IMR-90 (cell line): ENCODE results near the gene ROR2. TPM values are rescaled to one million over a fixed set of nuclear protein-coding genes. Genes with fewer than 3 reads are reported as not detected.

Experiments used
- ATAC-seq: fragments of 200-7000 bp; cut with Tn5 transposase; 2 replicates; pipeline ENCODE4 v1.9.1; 2020; ENCODE audit warnings: low read depth, mild to moderate bottlenecking, moderate library complexity
- BruUV-seq: library from RNA; stranded (reverse); fragments of 400-500 nt; replicated peaks from 2 replicates; lab custom pipeline; 2021; lab: Mats Ljungman, UMichigan
- CTCF ChIA-PET: fragments of 300-600 bp; formaldehyde crosslinking; extraction: SDS; loops from one replicate; lab custom pipeline; 2021; ENCODE audit warnings: antibody characterized with exemption; lab: Yijun Ruan, JAX
- POLR2A ChIA-PET: fragments of 300-600 bp; sonication (Branson Sonifier 250); formaldehyde crosslinking; loops from one replicate; lab custom pipeline; 2022; ENCODE audit warnings: antibody characterized with exemption; ENCODE audit not compliant: unreplicated experiment; lab: Charles Lee
- DNase-seq: peaks from one replicate; pipeline ENCODE4 v3.0.0; 2013
- H2AFZ ChIP-seq: replicated peaks from 2 replicates; pipeline ENCODE3; 2013; ENCODE audit warnings: low read length, mild to moderate bottlenecking; ENCODE audit not compliant: poor library complexity
- H2AK5ac ChIP-seq: 2 replicates; pipeline ENCODE4 v1.6.1; 2013; ENCODE audit warnings: low read depth, low read length, inconsistent platforms
- H2AK9ac ChIP-seq: replicated peaks from 2 replicates; pipeline ENCODE3; 2013; ENCODE audit warnings: mild to moderate bottlenecking, low read depth, low read length, moderate library complexity; ENCODE audit not compliant: poor library complexity
- H2BK120ac ChIP-seq: 2 replicates; pipeline ENCODE4 v1.6.1; 2013; ENCODE audit warnings: low read depth, low read length, inconsistent platforms
- H2BK15ac ChIP-seq: 3 replicates; pipeline ENCODE4 v1.6.1; 2013; ENCODE audit warnings: low read depth, low read length, inconsistent platforms
- H2BK20ac ChIP-seq: 2 replicates; pipeline ENCODE4 v1.6.1; 2013; ENCODE audit warnings: low read depth, mild to moderate bottlenecking, inconsistent platforms, low read length, moderate library complexity
- H2BK5ac ChIP-seq: 2 replicates; pipeline ENCODE4 v1.6.1; 2013; ENCODE audit warnings: mild to moderate bottlenecking, low read depth, low read length, inconsistent platforms; ENCODE audit not compliant: poor library complexity, severe bottlenecking
- H3K14ac ChIP-seq: replicated peaks from 2 replicates; pipeline ENCODE4 v1.6.1; 2013; ENCODE audit warnings: low read depth, low read length, inconsistent platforms
- H3K18ac ChIP-seq: 2 replicates; pipeline ENCODE4 v1.6.1; 2013; ENCODE audit warnings: low read depth, low read length, control low read depth
- H3K23ac ChIP-seq: 2 replicates; pipeline ENCODE4 v1.6.1; 2013; ENCODE audit warnings: low read depth, low read length, inconsistent platforms
- H3K27ac ChIP-seq: 2 replicates; pipeline ENCODE4 v1.5.1; 2013; ENCODE audit warnings: mild to moderate bottlenecking, control low read depth, low read length; ENCODE audit not compliant: insufficient read depth
- H3K27me3 ChIP-seq: 2 replicates; pipeline ENCODE4 v1.6.1; 2013; ENCODE audit warnings: low read length; ENCODE audit not compliant: control insufficient read depth, insufficient read depth
- H3K36me3 ChIP-seq: 2 replicates; pipeline ENCODE4 v1.6.1; 2013; ENCODE audit warnings: low read length, mixed read lengths; ENCODE audit not compliant: control insufficient read depth, insufficient read depth
- H3K4ac ChIP-seq: 2 replicates; pipeline ENCODE4 v1.6.1; 2013; ENCODE audit warnings: low read depth, low read length, inconsistent platforms
- H3K4me1 ChIP-seq: 2 replicates; pipeline ENCODE4 v1.6.1; 2013; ENCODE audit warnings: low read length, mixed read lengths; ENCODE audit not compliant: control insufficient read depth, insufficient read depth
- H3K4me2 ChIP-seq: 2 replicates; pipeline ENCODE4 v1.6.1; 2013; ENCODE audit warnings: low read depth, mild to moderate bottlenecking, control low read depth, low read length, moderate library complexity
- H3K4me3 ChIP-seq: 2 replicates; pipeline ENCODE4 v1.5.1; 2013; ENCODE audit warnings: low read depth, mild to moderate bottlenecking, control low read depth, low read length, moderate library complexity; ENCODE audit not compliant: insufficient read depth
- H3K56ac ChIP-seq: 2 replicates; pipeline ENCODE4 v1.6.1; 2013; ENCODE audit warnings: low read length, inconsistent platforms; ENCODE audit not compliant: insufficient read depth; ENCODE audit errors: extremely low read depth
- H3K79me1 ChIP-seq, 2 experiments: 2 replicates each; pipeline ENCODE4 v1.6.1; 2013; ENCODE audit warnings: low read length in 2 of 2, inconsistent platforms in 1 of 2, low read depth in 1 of 2
- H3K9ac ChIP-seq: 2 replicates; pipeline ENCODE4 v1.6.1; 2013; ENCODE audit warnings: low read depth, low read length, control low read depth
- H3K9me1 ChIP-seq: 2 replicates; pipeline ENCODE4 v1.6.1; 2013; ENCODE audit warnings: low read length, inconsistent platforms; ENCODE audit not compliant: insufficient read depth
- H3K9me3 ChIP-seq: 2 replicates; pipeline ENCODE4 v1.6.1; 2013; ENCODE audit warnings: low read length; ENCODE audit not compliant: control insufficient read depth, insufficient read depth
- H4K20me1 ChIP-seq: 2 replicates; pipeline ENCODE4 v1.6.1; 2013; ENCODE audit warnings: low read length, inconsistent platforms; ENCODE audit not compliant: insufficient read depth
- H4K5ac ChIP-seq: 2 replicates; pipeline ENCODE4 v1.6.1; 2013; ENCODE audit warnings: mild to moderate bottlenecking, low read depth, low read length, control low read depth
- H4K8ac ChIP-seq, 2 experiments: 2 replicates each; pipeline ENCODE4 v1.6.1; 2013; ENCODE audit warnings: low read depth in 2 of 2, low read length in 2 of 2, control low read depth in 1 of 2, inconsistent platforms in 1 of 2
- H4K91ac ChIP-seq: 2 replicates; pipeline ENCODE4 v1.6.1; 2013; ENCODE audit warnings: low read depth, low read length, inconsistent platforms; ENCODE audit not compliant: insufficient read depth
- BHLHE40 ChIP-seq: fragments of 150-350 bp; IDR thresholded peaks from 2 replicates; pipeline ENCODE4 v1.6.1; 2016; ENCODE audit warnings: mild to moderate bottlenecking, low read depth, low read length
- CEBPB ChIP-seq: IDR thresholded peaks from 2 replicates; pipeline ENCODE4 v1.6.1; 2012; ENCODE audit warnings: low read depth, low read length, improper control_type of control experiment
- CHD1 ChIP-seq: IDR thresholded peaks from 2 replicates; pipeline ENCODE4 v1.6.1; 2012; ENCODE audit warnings: low read depth, low read length, improper control_type of control experiment
- CTCF ChIP-seq: conservative IDR thresholded peaks from 2 replicates; pipeline ENCODE4 v1.5.1; 2012; ENCODE audit warnings: mild to moderate bottlenecking, low read depth, low read length, improper control_type of control experiment
- FOS ChIP-seq: fragments of 150-350 bp; IDR thresholded peaks from 2 replicates; pipeline ENCODE4 v1.6.1; 2016; ENCODE audit warnings: low read depth, low read length
- MAFK ChIP-seq: IDR thresholded peaks from 2 replicates; pipeline ENCODE4 v1.6.1; 2012; ENCODE audit warnings: low read depth, low read length, improper control_type of control experiment
- MAZ ChIP-seq: IDR thresholded peaks from 2 replicates; pipeline ENCODE4 v1.6.1; 2012; ENCODE audit warnings: low read depth, mild to moderate bottlenecking, low read length, improper control_type of control experiment, moderate library complexity, borderline replicate concordance
- MXI1 ChIP-seq: IDR thresholded peaks from 2 replicates; pipeline ENCODE4 v1.6.1; 2012; ENCODE audit warnings: low read depth, mild to moderate bottlenecking, low read length, moderate library complexity, borderline replicate concordance
- NFE2L2 ChIP-seq: fragments of 150-350 bp; IDR thresholded peaks from 2 replicates; pipeline ENCODE4 v1.6.1; 2016; ENCODE audit warnings: low read depth, mild to moderate bottlenecking, low read length
- POLR2A ChIP-seq: IDR thresholded peaks from 2 replicates; pipeline ENCODE4 v1.6.1; 2012; ENCODE audit warnings: mild to moderate bottlenecking, low read depth, low read length
- RAD21 ChIP-seq: IDR thresholded peaks from 2 replicates; pipeline ENCODE4 v1.6.1; 2012; ENCODE audit warnings: low read length, improper control_type of control experiment
- RCOR1 ChIP-seq: IDR thresholded peaks from 2 replicates; pipeline ENCODE4 v1.6.1; 2012; ENCODE audit warnings: mild to moderate bottlenecking, low read length, improper control_type of control experiment; ENCODE audit not compliant: insufficient replicate concordance
- RFX5 ChIP-seq: IDR thresholded peaks from 2 replicates; pipeline ENCODE4 v1.8.0; 2012; ENCODE audit warnings: low read depth, mild to moderate bottlenecking, low read length, moderate library complexity
- SMC3 ChIP-seq: fragments of 150-350 bp; IDR thresholded peaks from 2 replicates; pipeline ENCODE4 v1.6.1; 2016; ENCODE audit warnings: low read depth, mild to moderate bottlenecking, antibody characterized with exemption, low read length, moderate library complexity
- WGBS, 2 experiments: methylation state at CpG; one replicate each; pipeline versions ENCODE4 v1.1.5 to v1.1.7; 2013; ENCODE audit warnings: missing lambda C conversion rate in 2 of 2; ENCODE audit not compliant: insufficient read length in 1 of 2; ENCODE audit errors: extremely low coverage in 2 of 2; 5-methylcytosine and 5-hydroxymethylcytosine counted together
- dilution Hi-C: fragments of 300-500 bp; cut with HindIII; formaldehyde crosslinking; loops from one replicate; pipeline ENCODE4 v1.14.3; 2018; ENCODE audit warnings: low sequenced_read_pairs; ENCODE audit not compliant: unreplicated experiment
- in situ Hi-C: fragments of 300-500 bp; cut with MboI; formaldehyde crosslinking; loops from 3 replicates; pipeline ENCODE4 v1.14.3; 2019; ENCODE audit warnings: low sequenced_read_pairs, inconsistent platforms, mixed read lengths
- intact Hi-C: fragments of 100-400 bp; cut with micrococcal nuclease; formaldehyde crosslinking; loops from 2 replicates; pipeline ENCODE4 v1.10.0; 2022
- polyA plus RNA-seq, 3 experiments: library from polyadenylated mRNA; depleted of rRNA; stranded (reverse); fragments of >200 nt; gene quantifications; 2 replicates each; pipeline ENCODE4 v1.2.3, GENCODE V29; 2012; ENCODE audit warnings: low replicate concordance in 1 of 3
- total RNA-seq: library from RNA; depleted of rRNA; stranded (reverse); fragments of >200 nt; gene quantifications from 2 replicates; pipeline ENCODE4 v1.2.3, GENCODE V29; 2012

ROR2 gene
- total and polyA plus RNA-seq, 2 of the 4 experiments (the other 2 are of a cell fraction), result 2.3 to 4.8 TPM

GRCh38 chr9:91640428-91640827 is 309.6 kb downstream of the ROR2 start:
- H2BK15ac ChIP-seq, result no peak overlapping the region
- H2BK20ac ChIP-seq, result no peak overlapping the region
- H3K9me3 ChIP-seq, result peaks cover 11% of the 10 kb centered on the region
- TF ChIP-seq MAZ, result no peak
- no peak for TF ChIP-seq SMC3
- TF ChIP-seq RCOR1, result no peak
- no peak for TF ChIP-seq RFX5
- TF ChIP-seq CHD1, result no peak
- no peak for TF ChIP-seq RAD21
- no peak for TF ChIP-seq CTCF
- TF ChIP-seq MAFK, result no peak
- no peak for TF ChIP-seq POLR2A
- TF ChIP-seq MXI1, result no peak
- no peak for TF ChIP-seq NFE2L2
- TF ChIP-seq CEBPB, result no peak
- no peak for TF ChIP-seq BHLHE40
- no peak for TF ChIP-seq FOS
- ChIA-PET CTCF (no interaction called here), POLR2A (no interaction called here)
- no peak overlapping the region for H2AFZ ChIP-seq
- in situ Hi-C loops, result no loop called here
- no peak overlapping the region for H3K56ac ChIP-seq
- no peak overlapping the region for H2BK120ac ChIP-seq
- no peaks in the 10 kb centered on the region for H3K36me3 ChIP-seq
- H3K23ac ChIP-seq, result no peak overlapping the region
- H4K91ac ChIP-seq, result no peak overlapping the region
- H2AK5ac ChIP-seq, result no peak overlapping the region
- DNase-seq (no peak), ATAC-seq (no peak)
- H3K9ac ChIP-seq, result no peak overlapping the region
- H2BK5ac ChIP-seq, result no peak overlapping the region
- no peak overlapping the region for H4K5ac ChIP-seq
- H2AK9ac ChIP-seq, result no peak overlapping the region
- no peak overlapping the region for H3K4me3 ChIP-seq
- dilution Hi-C loops, result no loop called here
- peaks cover 2% of the 10 kb centered on the region; the same call in 1 of the 2 replicates for H3K4me1 ChIP-seq
- H3K9me1 ChIP-seq, result 0 out of 2 replicates have a peak, but pooled peaks cover 5% of the 10 kb centered on the region
- no peak overlapping the region for H3K27ac ChIP-seq
- no peak overlapping the region for H3K4ac ChIP-seq
- no peaks in the 10 kb centered on the region for H4K20me1 ChIP-seq
- H4K8ac ChIP-seq, result no peak overlapping the region
- no peak overlapping the region for H3K4me2 ChIP-seq
- WGBS, 2 experiments, result no CpG with 5 or more reads among the region's 2 CpGs
- no peak overlapping the region for H3K14ac ChIP-seq
- no peak overlapping the region for H3K18ac ChIP-seq
- BruUV-seq, result no TSS peak
- intact Hi-C loops, result no loop called here
- no peaks in the 10 kb centered on the region for H3K79me1 ChIP-seq
- no peaks in the 10 kb centered on the region; the same call in 1 of the 2 replicates for H3K27me3 ChIP-seq
